Central memory CD8-positive, alpha-beta T cell (primary cell): ENCODE data around the gene ZNRD2.

Experiments
- ATAC-seq: fragments of 150-1000 bp; cut with Tn5 transposase; replicated peaks from 2 replicates; pipeline ENCODE4 v1.10.0; 2022; ENCODE audit warnings: mild to moderate bottlenecking, moderate FRiP score, moderate number of reproducible peaks; ENCODE audit not compliant: poor library complexity, severe bottlenecking; ENCODE audit errors: extremely low read depth
- DNase-seq, 2 donors: peaks; one replicate each; pipeline ENCODE4 v3.0.0; 2021; ENCODE audit warnings: low spot score in 2 of 2
- H3K27ac Mint-ChIP-seq: one replicate; pipeline ENCODE4 v1.8.0; 2022; ENCODE audit warnings: low read depth, mild to moderate bottlenecking, moderate library complexity, mixed read lengths
- H3K27me3 Mint-ChIP-seq: one replicate; pipeline ENCODE4 v1.8.0; 2022; ENCODE audit warnings: mixed read lengths
- H3K36me3 Mint-ChIP-seq: one replicate; pipeline ENCODE4 v1.8.0; 2022; ENCODE audit warnings: mild to moderate bottlenecking, moderate library complexity, mixed read lengths; ENCODE audit not compliant: insufficient read depth
- H3K4me1 Mint-ChIP-seq: one replicate; pipeline ENCODE4 v1.8.0; 2022; ENCODE audit warnings: mixed read lengths
- H3K4me3 Mint-ChIP-seq: one replicate; pipeline ENCODE4 v1.8.0; 2022; ENCODE audit warnings: mild to moderate bottlenecking, moderate library complexity, mixed read lengths
- H3K9me3 Mint-ChIP-seq: one replicate; pipeline ENCODE4 v1.8.0; 2022; ENCODE audit warnings: mixed read lengths

The ZNRD2 gene

DNA sequence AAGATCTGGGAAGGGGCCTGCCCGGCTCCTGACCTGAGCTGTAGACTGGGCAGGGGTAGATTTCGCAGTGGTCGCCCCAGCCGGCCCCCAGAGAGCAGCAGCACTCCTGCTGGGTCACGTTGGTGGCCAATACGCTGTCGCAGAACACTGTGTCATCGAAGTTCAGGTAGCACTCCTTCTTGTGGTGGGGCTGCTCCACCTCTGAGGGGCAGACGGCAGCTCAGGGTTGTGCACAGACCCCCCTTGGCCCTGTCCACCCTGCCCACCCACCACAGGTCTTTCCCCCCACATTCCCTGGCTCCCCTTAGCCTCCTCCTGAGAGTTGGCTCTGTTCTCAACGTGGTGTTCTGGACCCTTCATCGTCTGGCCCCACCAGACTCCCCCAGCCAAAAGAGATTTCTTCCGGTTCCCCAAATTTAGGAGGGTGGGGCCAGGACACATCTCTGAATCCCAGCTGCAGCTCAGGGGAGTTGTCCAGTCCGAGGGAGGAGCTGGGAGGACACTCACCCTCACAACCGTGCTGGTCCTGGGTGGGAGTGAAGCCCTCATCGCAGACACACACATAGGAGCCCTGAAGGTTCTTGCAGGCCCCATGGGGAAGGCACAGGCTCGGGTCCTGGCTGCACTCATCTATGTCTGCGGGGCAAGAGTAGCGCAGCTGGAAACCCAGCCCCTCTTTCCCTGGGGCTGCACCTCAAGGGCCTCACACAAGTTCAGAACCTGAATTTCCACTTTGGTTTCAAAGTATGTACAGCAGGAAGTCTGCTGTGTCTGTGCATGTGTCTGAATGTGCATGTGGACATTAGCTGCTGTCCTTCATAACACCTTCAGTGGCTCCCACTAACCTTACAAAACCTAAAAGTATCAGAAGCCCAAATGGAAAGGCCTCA, 28.9 kb upstream of the ZNRD2 start:
- Mint-ChIP-seq H3K9me3 (no peaks in the 10 kb centered on the region), H3K27ac (peak overlapping the region; percentile 0), H3K4me1 (peaks cover 33% of the 10 kb centered on the region), H3K4me3 (peak overlapping the region; percentile 75), H3K36me3 (peaks cover 7% of the 10 kb centered on the region), H3K27me3 (no peaks in the 10 kb centered on the region)
- DNase-seq: no peak
- no peak for ATAC-seq

DNA sequence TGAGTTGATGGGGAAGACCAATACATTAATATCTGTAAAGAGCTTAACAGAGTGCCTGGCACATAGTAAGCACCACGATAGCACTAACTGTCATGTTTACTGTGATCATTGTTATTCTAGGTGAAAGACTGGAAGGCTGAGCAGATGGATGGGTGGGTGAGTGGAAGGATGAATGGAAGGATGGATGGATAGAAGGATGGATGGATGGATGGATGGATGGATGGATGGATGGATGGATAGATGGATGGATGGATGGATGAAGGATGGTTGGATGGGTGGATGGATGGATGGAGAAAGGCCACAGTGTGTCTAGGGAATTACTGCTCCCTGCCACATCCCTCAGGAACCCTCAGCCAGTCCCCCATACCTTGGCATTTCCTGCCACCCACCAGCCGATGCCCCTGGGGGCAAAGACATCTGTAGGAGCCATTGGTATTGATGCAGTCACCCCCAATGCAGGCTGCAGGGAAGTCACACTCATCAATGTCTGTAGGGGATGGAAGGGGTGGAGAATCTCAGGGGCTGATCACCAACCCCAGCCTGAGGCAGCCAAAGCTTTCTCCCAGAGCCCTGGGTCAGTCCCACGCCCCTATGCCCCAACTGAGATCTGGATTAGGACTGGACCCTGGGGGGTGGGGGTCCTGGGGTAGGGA, 27.4 kb upstream of the ZNRD2 start:
- Mint-ChIP-seq H3K27me3 (no peaks in the 10 kb centered on the region), H3K9me3 (no peaks in the 10 kb centered on the region), H3K36me3 (peaks cover 9% of the 10 kb centered on the region), H3K4me1 (peaks cover 39% of the 10 kb centered on the region), H3K27ac (no peak overlapping the region), H3K4me3 (no peak overlapping the region)
- ATAC-seq: no peak
- no peak for DNase-seq

DNA sequence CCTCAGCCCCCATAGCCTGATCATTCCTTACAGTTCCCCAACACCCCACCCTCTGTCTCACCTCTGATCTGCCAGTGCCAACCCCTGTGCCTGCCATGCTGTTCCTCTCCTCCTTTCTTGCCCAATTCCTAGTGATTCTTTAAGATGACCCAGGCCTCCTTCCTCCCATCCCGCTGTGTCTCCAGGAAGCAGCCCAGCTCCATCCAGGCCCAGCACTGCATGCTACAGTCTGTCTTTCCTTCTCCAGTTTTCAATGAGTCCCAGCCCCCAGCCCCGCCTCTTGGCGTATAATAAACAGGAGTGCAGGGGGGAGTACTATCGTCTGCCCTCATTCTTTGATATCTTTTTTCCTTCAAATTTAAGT, 24.4 kb upstream of the ZNRD2 start:
- H3K4me1 Mint-ChIP-seq: peaks cover 48% of the 10 kb centered on the region
- H3K27ac Mint-ChIP-seq: peak overlapping the region; percentile 83
- peaks cover 11% of the 10 kb centered on the region for H3K36me3 Mint-ChIP-seq
- H3K4me3 Mint-ChIP-seq: no peak overlapping the region
- no peaks in the 10 kb centered on the region for H3K9me3 Mint-ChIP-seq
- no peaks in the 10 kb centered on the region for H3K27me3 Mint-ChIP-seq
- ATAC-seq (no peak), DNase-seq (no peak)

GRCh38 chr11:65546217-65546958, 23.9 kb upstream of the ZNRD2 start:
- DNase-seq: peak; percentile 97 to 98
- Mint-ChIP-seq H3K27me3 (no peaks in the 10 kb centered on the region), H3K36me3 (peaks cover 11% of the 10 kb centered on the region), H3K9me3 (no peaks in the 10 kb centered on the region), H3K27ac (peak overlapping the region; percentile 83), H3K4me1 (peaks cover 48% of the 10 kb centered on the region), H3K4me3 (peak overlapping the region; percentile 79)
- ATAC-seq: peak; percentile 86

GRCh38 chr11:65547446-65548125, 22.7 kb upstream of the ZNRD2 start:
- peak in 1 of 2 donors; percentile 33 for DNase-seq
- no peaks in the 10 kb centered on the region for H3K9me3 Mint-ChIP-seq
- peaks cover 19% of the 10 kb centered on the region for H3K36me3 Mint-ChIP-seq

GRCh38 chr11:65548395-65548794, 21.9 kb upstream of the ZNRD2 start:
- Mint-ChIP-seq H3K4me3 (peak overlapping the region; percentile 79), H3K9me3 (no peaks in the 10 kb centered on the region), H3K4me1 (peaks cover 56% of the 10 kb centered on the region), H3K27me3 (no peaks in the 10 kb centered on the region), H3K27ac (peak overlapping the region; percentile 85), H3K36me3 (peaks cover 20% of the 10 kb centered on the region)
- ATAC-seq (no peak), DNase-seq (no peak)

More at GRCh38 chr11:65547446-65548125, 22.7 kb upstream of the ZNRD2 start:
- Mint-ChIP-seq H3K27me3 (no peaks in the 10 kb centered on the region), H3K27ac (peak overlapping the region; percentile 85), H3K4me3 (peak overlapping the region; percentile 79), H3K4me1 (peaks cover 53% of the 10 kb centered on the region)
- no peak for ATAC-seq

DNA sequence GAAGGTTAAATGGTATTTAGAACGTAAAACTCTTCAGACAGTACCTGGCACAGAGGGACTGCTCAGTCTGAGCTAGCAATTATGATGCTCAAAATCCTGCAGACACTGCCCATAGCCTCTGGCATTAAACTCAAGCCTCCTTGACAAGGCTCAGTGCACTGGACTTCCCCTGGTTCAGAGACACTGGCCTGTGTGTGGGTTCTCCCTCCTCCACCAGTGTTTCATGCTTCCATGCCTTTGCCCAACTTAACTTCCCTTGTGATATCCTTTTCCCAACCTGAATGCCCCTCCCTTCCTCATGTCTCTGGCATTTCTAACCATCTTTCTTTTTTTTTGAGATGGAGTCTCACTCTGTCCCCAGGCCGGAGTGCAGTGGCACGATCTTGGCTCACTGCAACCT, 21.2 kb upstream of the ZNRD2 start:
- peaks cover 53% of the 10 kb centered on the region for H3K4me1 Mint-ChIP-seq
- H3K36me3 Mint-ChIP-seq: peaks cover 20% of the 10 kb centered on the region
- DNase-seq: no peak
- ATAC-seq: no peak
- H3K9me3 Mint-ChIP-seq: no peaks in the 10 kb centered on the region
- no peak overlapping the region for H3K27ac Mint-ChIP-seq
- no peak overlapping the region for H3K4me3 Mint-ChIP-seq
- no peaks in the 10 kb centered on the region for H3K27me3 Mint-ChIP-seq

GRCh38 chr11:65551572-65552387, 18.5 kb upstream of the ZNRD2 start:
- peak in 1 of 2 donors; percentile 36 for DNase-seq
- Mint-ChIP-seq H3K9me3 (no peaks in the 10 kb centered on the region), H3K27ac (peak overlapping the region; percentile 60), H3K4me1 (peaks cover 56% of the 10 kb centered on the region), H3K36me3 (peaks cover 18% of the 10 kb centered on the region), H3K4me3 (no peak overlapping the region), H3K27me3 (no peaks in the 10 kb centered on the region)
- ATAC-seq: peak; percentile 61

DNA sequence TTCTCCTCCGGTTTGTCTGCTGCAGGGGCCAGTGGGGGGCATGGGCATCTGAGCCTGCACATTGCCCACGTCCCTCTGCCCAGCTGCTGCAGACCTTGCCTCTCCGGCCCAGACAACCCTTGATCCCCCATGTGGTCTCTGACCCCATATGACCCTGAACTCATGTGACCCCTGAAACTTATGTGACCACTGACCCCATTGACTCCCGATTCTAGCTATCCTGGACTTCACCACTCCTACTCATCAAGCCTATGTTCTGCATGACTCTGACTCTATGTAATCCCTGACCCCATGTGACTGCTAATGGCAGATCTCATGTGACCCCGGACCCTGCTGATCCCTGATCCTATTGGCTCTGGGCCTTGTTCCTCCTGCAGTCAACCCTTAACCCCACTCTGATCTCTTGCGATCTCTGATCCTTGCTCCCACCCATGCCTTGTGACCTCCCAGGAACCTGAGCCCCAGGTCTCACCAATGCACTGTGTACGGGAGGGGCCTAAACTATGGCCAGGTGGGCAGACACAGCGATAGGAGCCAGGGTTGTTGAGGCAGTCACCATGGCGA, 17.8 kb upstream of the ZNRD2 start:
- no peaks in the 10 kb centered on the region for H3K9me3 Mint-ChIP-seq
- H3K27ac Mint-ChIP-seq: peak overlapping the region; percentile 60
- ATAC-seq (no peak), DNase-seq (no peak)
- H3K27me3 Mint-ChIP-seq: no peaks in the 10 kb centered on the region
- peaks cover 19% of the 10 kb centered on the region for H3K36me3 Mint-ChIP-seq
- peaks cover 61% of the 10 kb centered on the region for H3K4me1 Mint-ChIP-seq
- no peak overlapping the region for H3K4me3 Mint-ChIP-seq

GRCh38 chr11:65553301-65554001, 16.8 kb upstream of the ZNRD2 start:
- H3K4me1 Mint-ChIP-seq: peaks cover 55% of the 10 kb centered on the region
- no peak overlapping the region for H3K4me3 Mint-ChIP-seq
- no peaks in the 10 kb centered on the region for H3K9me3 Mint-ChIP-seq
- DNase-seq (no peak), ATAC-seq (no peak)
- H3K27me3 Mint-ChIP-seq: no peaks in the 10 kb centered on the region
- H3K36me3 Mint-ChIP-seq: peaks cover 16% of the 10 kb centered on the region
- H3K27ac Mint-ChIP-seq: no peak overlapping the region
